H9 (cell line): Measurements from ENCODE around the gene ALAS1. TPM values are rescaled to one million over a fixed set of nuclear protein-coding genes. Genes with fewer than 3 reads are reported as not detected.

Experiments
- DNase-seq: peaks from one replicate; pipeline ENCODE4 v3.0.0-alpha.2; 2017
- H2AFZ ChIP-seq: one replicate; pipeline ENCODE4 v1.6.1; 2013; ENCODE audit warnings: mild to moderate bottlenecking, low read length, control low read depth, moderate library complexity
- H2AK5ac ChIP-seq: 2 replicates; pipeline ENCODE4 v1.6.1; 2013; ENCODE audit warnings: low read length, control low read depth, mixed read lengths; ENCODE audit not compliant: insufficient read length
- H2BK120ac ChIP-seq: one replicate; pipeline ENCODE4 v1.6.1; 2013; ENCODE audit warnings: low read depth, mild to moderate bottlenecking, low read length, control low read depth, inconsistent platforms; ENCODE audit not compliant: poor library complexity, severe bottlenecking
- H2BK12ac ChIP-seq: 2 replicates; pipeline ENCODE4 v1.6.1; 2013; ENCODE audit warnings: low read length, control low read depth, mixed read lengths, low read depth; ENCODE audit not compliant: insufficient read length
- H2BK15ac ChIP-seq: 2 replicates; pipeline ENCODE4 v1.6.1; 2013; ENCODE audit warnings: low read depth, low read length, control low read depth
- H2BK20ac ChIP-seq: one replicate; pipeline ENCODE4 v1.6.1; 2013; ENCODE audit warnings: low read depth, mild to moderate bottlenecking, low read length, control low read depth, inconsistent platforms; ENCODE audit not compliant: poor library complexity, severe bottlenecking
- H2BK5ac ChIP-seq: 2 replicates; pipeline ENCODE4 v1.6.1; 2013; ENCODE audit warnings: low read length, control low read depth, mixed read lengths; ENCODE audit not compliant: insufficient read length
- H3K14ac ChIP-seq: 2 replicates; pipeline ENCODE4 v1.6.1; 2013; ENCODE audit warnings: low read length, control low read depth; ENCODE audit not compliant: insufficient read depth
- H3K18ac ChIP-seq: 2 replicates; pipeline ENCODE4 v1.6.1; 2013; ENCODE audit warnings: low read depth, mild to moderate bottlenecking, mixed read lengths, low read length, control low read depth; ENCODE audit not compliant: insufficient read length
- H3K23ac ChIP-seq: 2 replicates; pipeline ENCODE4 v1.6.1; 2013; ENCODE audit warnings: low read length, control low read depth, mixed read lengths, low read depth; ENCODE audit not compliant: insufficient read length
- H3K23me2 ChIP-seq: 2 replicates; pipeline ENCODE4 v1.6.1; 2013; ENCODE audit warnings: low read depth, mild to moderate bottlenecking, mixed read lengths, low read length, control low read depth; ENCODE audit not compliant: insufficient read length, poor library complexity, severe bottlenecking
- H3K27ac ChIP-seq: 2 replicates; pipeline ENCODE4 v1.5.1; 2013; ENCODE audit warnings: low read length, control low read depth, mixed read lengths, low read depth; ENCODE audit not compliant: insufficient read length
- H3K27me3 ChIP-seq: 2 replicates; pipeline ENCODE4 v1.6.1; 2013; ENCODE audit warnings: low read length, control low read depth, inconsistent platforms; ENCODE audit not compliant: insufficient read depth
- H3K4ac ChIP-seq: 2 replicates; pipeline ENCODE4 v1.6.1; 2013; ENCODE audit warnings: low read depth, mild to moderate bottlenecking, control low read depth, inconsistent platforms, low read length, moderate library complexity
- H3K4me1 ChIP-seq: 2 replicates; pipeline ENCODE4 v1.6.1; 2013; ENCODE audit warnings: low read length, control low read depth, inconsistent platforms; ENCODE audit not compliant: insufficient read depth
- H3K4me2 ChIP-seq: 2 replicates; pipeline ENCODE4 v1.6.1; 2013; ENCODE audit warnings: low read length, control low read depth, mixed read lengths; ENCODE audit not compliant: insufficient read length, insufficient read depth
- H3K56ac ChIP-seq: 2 replicates; pipeline ENCODE4 v1.6.1; 2013; ENCODE audit warnings: low read depth, mild to moderate bottlenecking, mixed read lengths, low read length, control low read depth; ENCODE audit not compliant: insufficient read length
- H3K79me1 ChIP-seq: 2 replicates; pipeline ENCODE4 v1.6.1; 2013; ENCODE audit warnings: low read depth, mild to moderate bottlenecking, moderate library complexity, low read length, control low read depth, inconsistent platforms; ENCODE audit not compliant: insufficient read depth, poor library complexity, severe bottlenecking
- H3K79me2 ChIP-seq: 2 replicates; pipeline ENCODE4 v1.6.1; 2013; ENCODE audit warnings: low read length, control low read depth, inconsistent platforms; ENCODE audit not compliant: insufficient read depth
- H3K9ac ChIP-seq: 2 replicates; pipeline ENCODE4 v1.6.1; 2013; ENCODE audit warnings: low read length, control low read depth, mixed read lengths; ENCODE audit not compliant: insufficient read length; ENCODE audit errors: extremely low read depth
- H3K9me3 ChIP-seq: one replicate; pipeline ENCODE4 v1.6.1; 2013; ENCODE audit warnings: low read depth, low read length, inconsistent platforms; ENCODE audit not compliant: control insufficient read depth
- H3T11ph ChIP-seq: one replicate; pipeline ENCODE4 v1.6.1; 2013; ENCODE audit warnings: mild to moderate bottlenecking, low read length, control low read depth, inconsistent platforms
- H4K20me1 ChIP-seq: one replicate; pipeline ENCODE4 v1.6.1; 2013; ENCODE audit not compliant: control insufficient read depth, insufficient read length, insufficient read depth
- H4K5ac ChIP-seq: 2 replicates; pipeline ENCODE4 v1.6.1; 2013; ENCODE audit warnings: low read depth, mild to moderate bottlenecking, mixed read lengths, low read length, control low read depth; ENCODE audit not compliant: insufficient read length
- H4K8ac ChIP-seq: replicated peaks from 2 replicates; pipeline ENCODE4 v1.6.1; 2013; ENCODE audit warnings: low read length, control low read depth, mixed read lengths, low read depth; ENCODE audit not compliant: insufficient read length
- H4K91ac ChIP-seq: 2 replicates; pipeline ENCODE4 v1.6.1; 2013; ENCODE audit warnings: low read depth, mild to moderate bottlenecking, moderate library complexity, mixed read lengths, low read length, control low read depth; ENCODE audit not compliant: insufficient read length
- H3K27ac Mint-ChIP-seq, 3 experiments: 2 replicates in 2 of 3; 3 replicates in 1 of 3; pipeline ENCODE4 v1.8.0; 2020 to 2021; ENCODE audit warnings: mixed read lengths in 3 of 3, mild to moderate bottlenecking in 1 of 3, moderate library complexity in 1 of 3
- H3K27me3 Mint-ChIP-seq: 2 replicates; pipeline ENCODE4 v1.8.0; 2021; ENCODE audit warnings: low read depth, mild to moderate bottlenecking, moderate library complexity, mixed read lengths
- H3K36me3 Mint-ChIP-seq, 3 experiments: 2 replicates in 2 of 3; 3 replicates in 1 of 3; pipeline ENCODE4 v1.8.0; 2020 to 2021; ENCODE audit warnings: low read depth in 3 of 3, mixed read lengths in 3 of 3; ENCODE audit not compliant: insufficient read depth in 1 of 3
- H3K4me1 Mint-ChIP-seq, 2 experiments: 2 replicates each; pipeline ENCODE4 v1.8.0; 2020; ENCODE audit warnings: mixed read lengths in 2 of 2
- H3K4me3 Mint-ChIP-seq, 2 experiments: 2 replicates in 1 of 2; 3 replicates in 1 of 2; pipeline ENCODE4 v1.8.0; 2020 to 2021; ENCODE audit warnings: mild to moderate bottlenecking in 2 of 2, mixed read lengths in 2 of 2, moderate library complexity in 1 of 2
- H3K9me3 Mint-ChIP-seq, 2 experiments: 2 replicates in 1 of 2; 3 replicates in 1 of 2; pipeline ENCODE4 v1.8.0; 2020; ENCODE audit warnings: mild to moderate bottlenecking in 2 of 2, mixed read lengths in 2 of 2, moderate library complexity in 1 of 2
- WGBS: extraction: QIAGEN DNeasy Blood & Tissue Kit; methylation state at CpG from one replicate; pipeline ENCODE4 v1.1.7; 2013; ENCODE audit warnings: missing lambda C conversion rate, low lambda C conversion rate, mixed read lengths; ENCODE audit not compliant: insufficient read length; ENCODE audit errors: extremely low coverage; 5-methylcytosine and 5-hydroxymethylcytosine counted together
- total RNA-seq: library from RNA; stranded (reverse); gene quantifications from 2 replicates; pipeline ENCODE4 v1.2.1, GENCODE V29; 2021
- TF ChIP-seq, protein P1 (sequence below): fragments of 200-600 bp; sonication (generic); conservative IDR thresholded peaks from 3 replicates; pipeline ENCODE4 v1.8.0; 2021; ENCODE audit warnings: antibody characterized with exemption, mild to moderate bottlenecking

ALAS1 gene
- total RNA-seq, 1 experiment from 2014 or later, result 39.1 TPM

- Histone ChIP-seq H3K18ac (no peak overlapping the region), H3K4me1 (no peaks in the 10 kb centered on the region; the same call in 1 of the 2 replicates), H3K9ac (no peak overlapping the region), H3K79me2 (no peaks in the 10 kb centered on the region), H3K79me1 (no peaks in the 10 kb centered on the region), H3K27me3 (no peaks in the 10 kb centered on the region), H3K4ac (no peak overlapping the region), H2BK20ac (no peak overlapping the region), H2AFZ (no peak overlapping the region), H4K5ac (no peak overlapping the region), H3K27ac (no peak overlapping the region), H3K23me2 (no peaks in the 10 kb centered on the region), H2BK5ac (no peak overlapping the region), H3K9me3 (no peaks in the 10 kb centered on the region), H4K8ac (no peak overlapping the region), H3K23ac (no peak overlapping the region), H3K14ac (no peak overlapping the region), H4K20me1 (peaks cover 3% of the 10 kb centered on the region), H2AK5ac (no peak overlapping the region), H4K91ac (no peak overlapping the region), H2BK120ac (no peak overlapping the region), H3K56ac (no peak overlapping the region), H3T11ph (no peak overlapping the region), H3K4me2 (no peak overlapping the region), H2BK15ac (no peak overlapping the region), H2BK12ac (no peak overlapping the region)
- Mint-ChIP-seq H3K27ac (no peak overlapping the region), H3K36me3 (peaks cover 0 to under 1% (median 0%) of the 10 kb centered on the region in 3 experiments; a peak in 1 of 7 replicates), H3K9me3 (no peaks in the 10 kb centered on the region; a peak in 2 of 5 replicates), H3K27me3 (no peaks in the 10 kb centered on the region; the same call in none of the 2 replicates), H3K4me3 (no peak overlapping the region), H3K4me1 (peaks cover 3 to 24% of the 10 kb centered on the region in 2 experiments)
- DNase-seq, result peak; percentile 24
- no CpG with 5 or more reads among the region's 34 CpGs for WGBS
- TF ChIP-seq, protein P1, sequence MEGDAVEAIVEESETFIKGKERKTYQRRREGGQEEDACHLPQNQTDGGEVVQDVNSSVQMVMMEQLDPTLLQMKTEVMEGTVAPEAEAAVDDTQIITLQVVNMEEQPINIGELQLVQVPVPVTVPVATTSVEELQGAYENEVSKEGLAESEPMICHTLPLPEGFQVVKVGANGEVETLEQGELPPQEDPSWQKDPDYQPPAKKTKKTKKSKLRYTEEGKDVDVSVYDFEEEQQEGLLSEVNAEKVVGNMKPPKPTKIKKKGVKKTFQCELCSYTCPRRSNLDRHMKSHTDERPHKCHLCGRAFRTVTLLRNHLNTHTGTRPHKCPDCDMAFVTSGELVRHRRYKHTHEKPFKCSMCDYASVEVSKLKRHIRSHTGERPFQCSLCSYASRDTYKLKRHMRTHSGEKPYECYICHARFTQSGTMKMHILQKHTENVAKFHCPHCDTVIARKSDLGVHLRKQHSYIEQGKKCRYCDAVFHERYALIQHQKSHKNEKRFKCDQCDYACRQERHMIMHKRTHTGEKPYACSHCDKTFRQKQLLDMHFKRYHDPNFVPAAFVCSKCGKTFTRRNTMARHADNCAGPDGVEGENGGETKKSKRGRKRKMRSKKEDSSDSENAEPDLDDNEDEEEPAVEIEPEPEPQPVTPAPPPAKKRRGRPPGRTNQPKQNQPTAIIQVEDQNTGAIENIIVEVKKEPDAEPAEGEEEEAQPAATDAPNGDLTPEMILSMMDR, result no peak
Observed at GRCh38 chr3:52221563-52222318, 23.8 kb downstream of the ALAS1 start.
